GM10266 (cell line): ENCODE measurements around the gene XRCC5.

Experiments
- DNase-seq: peaks from one replicate; pipeline ENCODE4 v3.0.0; 2012; ENCODE audit errors: extremely low spot score
- TF ChIP-seq, protein P1 (sequence below): IDR thresholded peaks from 2 replicates; pipeline ENCODE4 v1.5.1; 2012; ENCODE audit warnings: mild to moderate bottlenecking, low read depth; ENCODE audit not compliant: control insufficient read depth, insufficient read depth; ENCODE audit errors: missing control alignments

Gene XRCC5

GRCh38 chr2:216086207-216086893 lies 22.8 kb upstream of the XRCC5 start:
- no peak for DNase-seq
- TF ChIP-seq, protein P1, sequence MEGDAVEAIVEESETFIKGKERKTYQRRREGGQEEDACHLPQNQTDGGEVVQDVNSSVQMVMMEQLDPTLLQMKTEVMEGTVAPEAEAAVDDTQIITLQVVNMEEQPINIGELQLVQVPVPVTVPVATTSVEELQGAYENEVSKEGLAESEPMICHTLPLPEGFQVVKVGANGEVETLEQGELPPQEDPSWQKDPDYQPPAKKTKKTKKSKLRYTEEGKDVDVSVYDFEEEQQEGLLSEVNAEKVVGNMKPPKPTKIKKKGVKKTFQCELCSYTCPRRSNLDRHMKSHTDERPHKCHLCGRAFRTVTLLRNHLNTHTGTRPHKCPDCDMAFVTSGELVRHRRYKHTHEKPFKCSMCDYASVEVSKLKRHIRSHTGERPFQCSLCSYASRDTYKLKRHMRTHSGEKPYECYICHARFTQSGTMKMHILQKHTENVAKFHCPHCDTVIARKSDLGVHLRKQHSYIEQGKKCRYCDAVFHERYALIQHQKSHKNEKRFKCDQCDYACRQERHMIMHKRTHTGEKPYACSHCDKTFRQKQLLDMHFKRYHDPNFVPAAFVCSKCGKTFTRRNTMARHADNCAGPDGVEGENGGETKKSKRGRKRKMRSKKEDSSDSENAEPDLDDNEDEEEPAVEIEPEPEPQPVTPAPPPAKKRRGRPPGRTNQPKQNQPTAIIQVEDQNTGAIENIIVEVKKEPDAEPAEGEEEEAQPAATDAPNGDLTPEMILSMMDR: no peak

DNA sequence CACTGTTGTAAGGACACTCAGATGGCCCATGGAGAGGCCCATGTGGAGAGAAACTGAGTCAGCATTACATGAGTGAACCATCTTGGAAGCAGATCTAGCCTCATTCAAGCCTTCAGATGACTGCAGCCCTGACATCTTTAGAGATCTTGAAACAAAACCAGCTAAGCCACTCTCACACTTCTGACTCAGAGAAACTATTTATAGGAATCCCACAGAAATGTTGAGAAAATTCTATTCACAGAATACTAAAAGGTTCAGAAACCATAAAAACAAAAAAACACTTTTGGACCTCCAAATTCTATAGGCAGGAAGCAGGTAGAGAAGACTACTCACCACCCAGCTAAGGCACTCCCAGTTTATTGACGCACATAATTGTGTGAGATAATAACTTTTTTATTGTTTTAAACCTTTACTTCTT lies 18.8 kb upstream of the XRCC5 start:
- TF ChIP-seq, protein P1: no peak
- peak; percentile 46 for DNase-seq

GRCh38 chr2:216092646-216093045 lies 16.5 kb upstream of the XRCC5 start:
- TF ChIP-seq, protein P1: no peak
- no peak for DNase-seq

GRCh38 chr2:216094701-216095100 lies 14.4 kb upstream of the XRCC5 start:
- DNase-seq: no peak
- TF ChIP-seq, protein P1: no peak

DNA sequence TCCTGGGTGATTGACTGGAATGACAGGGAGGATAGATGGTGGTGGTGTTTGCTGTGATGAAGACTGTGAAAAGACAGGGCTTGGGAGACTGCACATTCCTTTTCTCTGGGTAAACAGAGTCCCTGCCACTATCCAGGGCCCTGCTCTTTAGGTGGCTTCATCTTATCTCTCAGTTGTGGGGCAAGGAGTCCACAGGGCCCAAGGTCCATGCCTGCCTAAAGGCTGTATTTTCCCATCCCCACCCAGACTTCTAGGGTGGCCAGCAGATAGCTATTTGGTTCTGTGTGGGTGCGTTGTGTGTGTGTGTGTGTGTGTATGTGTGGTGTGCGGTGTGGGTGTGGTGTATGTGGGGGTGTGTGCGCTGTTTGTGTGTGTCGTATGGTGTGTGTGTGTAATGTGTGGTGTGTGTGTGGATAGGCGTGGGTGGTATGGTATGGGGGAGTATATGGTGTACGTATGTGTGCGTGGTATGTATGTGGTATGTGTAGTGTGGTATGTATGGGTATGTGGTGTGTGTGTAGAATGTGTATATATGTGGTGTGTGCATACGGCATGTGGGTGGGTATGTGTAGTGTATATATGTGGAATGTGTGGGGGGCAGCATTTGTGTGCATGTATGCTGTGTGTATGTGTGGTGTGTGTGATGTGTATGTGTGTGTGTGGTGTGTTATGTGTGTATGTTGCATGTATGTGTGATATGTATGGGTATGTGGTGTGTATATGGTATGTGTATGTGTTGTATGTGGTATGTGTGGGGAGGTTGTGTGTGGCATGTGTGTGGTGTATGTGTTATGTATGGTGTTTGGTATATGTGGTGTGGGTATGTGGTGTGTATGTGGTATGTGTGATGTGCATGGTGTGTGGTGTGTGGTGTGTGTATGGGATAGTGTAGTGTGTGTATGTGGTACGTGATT lies 10.5 kb upstream of the XRCC5 start:
- no peak for DNase-seq
- TF ChIP-seq, protein P1: no peak

DNA sequence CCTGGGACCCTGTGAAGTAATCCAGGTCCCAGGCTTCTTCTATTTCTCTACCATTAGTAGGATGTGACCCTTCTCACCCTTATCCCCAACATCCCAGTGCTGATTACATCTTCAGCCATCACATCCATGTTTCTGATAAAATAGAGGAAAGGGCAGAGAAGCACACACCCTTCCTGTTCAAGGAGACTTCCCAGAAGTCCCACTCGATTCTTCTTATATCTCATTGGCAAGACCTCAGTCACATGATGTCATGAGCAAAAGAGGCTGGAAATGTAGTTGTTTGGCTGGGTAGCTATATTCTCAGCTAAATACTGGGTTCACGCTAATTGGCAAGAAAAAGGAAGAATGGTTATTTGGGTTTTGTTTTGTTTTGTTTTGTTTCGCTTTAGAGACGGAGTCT lies 8.0 kb upstream of the XRCC5 start:
- no peak for DNase-seq
- TF ChIP-seq, protein P1: no peak

DNA sequence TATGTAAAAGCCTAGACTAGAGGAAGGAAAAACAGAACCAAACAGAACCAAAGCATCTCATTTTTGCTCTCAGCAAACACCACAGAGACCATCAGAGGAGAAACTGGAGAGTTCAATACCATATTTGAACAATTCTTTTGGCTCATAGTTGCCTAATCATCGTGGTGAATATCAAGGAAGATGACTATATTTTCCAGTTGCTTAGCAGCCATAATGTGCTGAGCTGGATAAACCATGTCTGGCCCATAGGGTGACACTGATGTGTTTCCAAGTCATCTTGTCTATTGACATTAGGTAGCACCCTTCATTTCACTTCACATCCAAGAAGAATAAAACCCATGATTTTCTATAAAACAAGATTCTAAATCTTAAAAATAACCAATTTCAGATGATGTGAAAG lies 5.9 kb upstream of the XRCC5 start:
- no peak for DNase-seq
- TF ChIP-seq, protein P1: no peak
